ENCODE results near the gene CYGB. TPM values are rescaled to one million over a fixed set of nuclear protein-coding genes. Genes with fewer than 3 reads are reported as not detected.
A peak's percentile ranks its signal among the peaks of the same experiment; 100 is the strongest.

Gene CYGB
- total and polyA plus RNA-seq, 12 donors, result 6.3 to 38.3 (median 14.3) TPM

DNA sequence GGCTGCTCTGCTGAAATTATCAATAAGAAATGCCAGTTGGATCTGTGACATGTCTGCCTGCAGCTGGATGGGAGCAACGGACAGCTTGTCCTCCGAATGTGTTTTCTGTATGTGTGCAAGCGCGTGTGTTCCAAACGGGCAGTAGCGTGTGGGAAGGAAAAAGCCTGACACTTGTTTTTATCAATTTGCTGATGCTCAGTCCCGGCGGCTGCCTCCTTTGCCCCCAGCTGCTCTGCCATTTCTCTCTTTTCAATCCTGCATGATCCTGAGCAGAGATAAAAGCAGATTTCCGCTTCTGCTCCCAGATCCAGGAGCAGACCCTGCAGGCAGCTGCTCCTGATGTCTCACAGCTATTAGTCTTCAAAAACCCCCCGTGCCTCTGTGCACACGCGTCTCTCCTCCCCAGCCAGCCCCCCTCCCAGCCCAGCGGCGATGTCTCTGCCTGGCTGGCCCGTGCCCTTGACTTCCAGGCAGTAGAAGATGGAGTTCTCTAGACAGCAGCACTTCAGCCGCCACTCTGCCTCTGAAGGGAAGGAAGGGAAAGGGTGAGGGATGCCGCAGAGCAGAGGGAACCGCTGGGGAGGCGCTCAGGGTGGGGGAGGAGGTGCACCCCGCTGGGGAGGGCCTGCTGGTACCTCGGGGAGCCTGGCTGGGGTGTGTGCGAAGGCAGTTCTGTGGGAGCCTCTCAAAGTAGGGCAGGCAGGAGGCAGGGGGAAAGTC, 6.5 kb upstream of the CYGB start:
- Histone ChIP-seq H3K4me3 (no peak overlapping the region), H3K4me1 (replicated peaks in 1 of 2) (peaks cover 30 to 63% of the 10 kb centered on the region in 2 donors), H3K36me3 (replicated peaks in 1 of 2) (no peaks in the 10 kb centered on the region), H3K27me3 (no peaks in the 10 kb centered on the region), H3K9me3 (replicated peaks in 1 of 3) (no peaks in the 10 kb centered on the region), H3K27ac (peak overlapping the region in 3 of 5 donors; percentile 19 to 71 (median 60))
- WGBS, 4 donors, result 15 to 33% (median 22%) methylated on average over 13 to 22 of the region's 22 CpGs
- TF ChIP-seq, protein P1, sequence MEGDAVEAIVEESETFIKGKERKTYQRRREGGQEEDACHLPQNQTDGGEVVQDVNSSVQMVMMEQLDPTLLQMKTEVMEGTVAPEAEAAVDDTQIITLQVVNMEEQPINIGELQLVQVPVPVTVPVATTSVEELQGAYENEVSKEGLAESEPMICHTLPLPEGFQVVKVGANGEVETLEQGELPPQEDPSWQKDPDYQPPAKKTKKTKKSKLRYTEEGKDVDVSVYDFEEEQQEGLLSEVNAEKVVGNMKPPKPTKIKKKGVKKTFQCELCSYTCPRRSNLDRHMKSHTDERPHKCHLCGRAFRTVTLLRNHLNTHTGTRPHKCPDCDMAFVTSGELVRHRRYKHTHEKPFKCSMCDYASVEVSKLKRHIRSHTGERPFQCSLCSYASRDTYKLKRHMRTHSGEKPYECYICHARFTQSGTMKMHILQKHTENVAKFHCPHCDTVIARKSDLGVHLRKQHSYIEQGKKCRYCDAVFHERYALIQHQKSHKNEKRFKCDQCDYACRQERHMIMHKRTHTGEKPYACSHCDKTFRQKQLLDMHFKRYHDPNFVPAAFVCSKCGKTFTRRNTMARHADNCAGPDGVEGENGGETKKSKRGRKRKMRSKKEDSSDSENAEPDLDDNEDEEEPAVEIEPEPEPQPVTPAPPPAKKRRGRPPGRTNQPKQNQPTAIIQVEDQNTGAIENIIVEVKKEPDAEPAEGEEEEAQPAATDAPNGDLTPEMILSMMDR (IDR thresholded peaks at IDR 0.05), result no peak
- TF ChIP-seq POLR2A (IDR thresholded peaks at IDR 0.05), result no peak
- DNase-seq, result peak in 1 of 7 donors; percentile 76
- intact Hi-C loops (cut with DNase I), result no loop called here

DNA sequence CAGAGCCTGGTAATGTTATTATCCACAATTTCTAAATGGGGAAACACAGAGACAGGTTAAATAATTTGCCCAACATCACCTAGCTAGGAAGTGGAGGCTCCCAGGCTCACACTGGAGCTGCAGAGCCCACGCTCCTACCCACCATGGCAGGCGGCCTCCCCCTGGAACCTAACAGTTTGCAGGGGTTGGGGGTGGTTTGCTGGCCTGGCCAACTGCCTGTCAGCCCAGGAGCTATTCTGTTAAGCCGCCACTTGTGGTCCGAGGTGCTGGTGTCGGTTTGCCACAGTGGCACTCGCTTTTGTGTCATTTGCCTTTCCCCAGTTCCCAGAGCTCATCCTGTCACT, 5.9 kb upstream of the CYGB start:
- H3K36me3 ChIP-seq (replicated peaks in 1 of 2), result no peaks in the 10 kb centered on the region
- H3K9me3 ChIP-seq (replicated peaks in 1 of 3), result no peaks in the 10 kb centered on the region
- WGBS, 4 donors, result 58 to 68% (median 65%) methylated on average over 2 to 6 of the region's 6 CpGs
- DNase-seq, result no peak
- H3K4me1 ChIP-seq (replicated peaks in 1 of 2), result peaks cover 30 to 64% of the 10 kb centered on the region in 2 donors
- no peak for TF ChIP-seq POLR2A (IDR thresholded peaks at IDR 0.05)
- TF ChIP-seq, protein P1 (IDR thresholded peaks at IDR 0.05), result no peak
- no peak overlapping the region for H3K4me3 ChIP-seq
- intact Hi-C loops (cut with DNase I), result no loop called here
- peak overlapping the region in 2 of 5 donors; percentile 60 to 71 for H3K27ac ChIP-seq
- H3K27me3 ChIP-seq, result no peaks in the 10 kb centered on the region

DNA sequence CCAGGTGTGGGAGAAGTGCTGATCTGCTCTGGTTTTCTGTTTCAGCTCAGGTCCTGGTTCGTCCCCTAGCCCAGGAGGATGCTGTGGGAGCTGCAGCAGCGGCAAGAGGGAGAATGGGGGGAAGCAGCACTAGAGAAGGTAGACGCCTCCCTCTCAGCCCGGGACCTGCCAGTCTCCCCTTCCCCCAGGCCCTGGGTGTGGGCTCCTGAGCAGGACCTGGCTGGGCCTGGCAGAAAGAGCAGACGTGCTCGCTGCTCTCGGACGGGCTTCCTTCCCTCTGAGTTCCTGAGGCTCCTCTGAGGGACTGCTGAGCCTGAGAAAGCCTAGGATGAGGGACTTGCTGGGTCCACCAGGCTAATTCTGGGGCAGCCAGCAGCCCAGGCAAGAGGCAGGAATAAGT, 5.5 kb upstream of the CYGB start:
- Histone ChIP-seq H3K9me3 (replicated peaks in 1 of 3) (no peaks in the 10 kb centered on the region), H3K4me3 (no peak overlapping the region), H3K27ac (peak overlapping the region in 1 of 5 donors; percentile 71), H3K36me3 (replicated peaks in 1 of 2) (no peaks in the 10 kb centered on the region), H3K27me3 (peaks cover 2% of the 10 kb centered on the region), H3K4me1 (replicated peaks in 1 of 2) (peaks cover 30 to 69% of the 10 kb centered on the region in 2 donors)
- DNase-seq, result no peak
- no peak for TF ChIP-seq POLR2A (IDR thresholded peaks at IDR 0.05)
- TF ChIP-seq, protein P1 (IDR thresholded peaks at IDR 0.05), result no peak
- WGBS, 4 donors, result 59 to 90% (median 80%) methylated on average over 7 to 8 of the region's 8 CpGs
- intact Hi-C loops (cut with DNase I), result no loop called here

DNA sequence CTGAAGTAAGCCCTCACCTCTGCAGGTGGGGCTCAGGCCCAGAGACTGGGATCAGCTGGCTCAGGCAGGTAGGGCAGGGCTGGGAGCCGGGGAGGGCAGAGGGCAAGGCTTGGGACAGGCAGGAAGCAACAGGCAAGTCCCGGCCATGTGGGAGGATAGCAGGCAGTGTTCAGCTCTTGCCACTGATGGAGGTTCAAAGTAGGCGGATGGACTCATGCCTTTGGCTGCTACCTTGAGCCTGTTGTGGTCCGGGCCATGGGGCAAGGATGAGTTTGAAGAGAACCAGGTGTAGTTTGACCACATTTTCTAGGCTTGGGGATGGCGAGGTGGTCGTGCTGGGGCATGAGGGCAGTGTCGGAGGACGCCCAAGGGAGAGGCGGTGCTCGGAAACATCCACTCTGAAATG, 5.1 kb upstream of the CYGB start:
- H3K36me3 ChIP-seq (replicated peaks in 1 of 2), result no peaks in the 10 kb centered on the region
- H3K27ac ChIP-seq, result peak overlapping the region in 1 of 5 donors; percentile 71
- no peaks in the 10 kb centered on the region for H3K9me3 ChIP-seq (replicated peaks in 1 of 3)
- intact Hi-C loops (cut with DNase I), result no loop called here
- no peak for TF ChIP-seq POLR2A (IDR thresholded peaks at IDR 0.05)
- TF ChIP-seq, protein P1 (IDR thresholded peaks at IDR 0.05), result no peak
- no peak overlapping the region for H3K4me3 ChIP-seq
- H3K27me3 ChIP-seq, result peaks cover 5% of the 10 kb centered on the region
- 71 to 79% (median 76%) methylated on average over 7 to 10 of the region's 10 CpGs for WGBS, 4 donors
- H3K4me1 ChIP-seq (replicated peaks in 1 of 2), result peaks cover 30 to 72% of the 10 kb centered on the region in 2 donors
- DNase-seq, result no peak

Measured in adrenal gland (tissue), 12 donors.